GM23338 (cell line): ENCODE measurements around the gene MICALL2.

Source experiments
- CTCF ChIP-seq, 2 experiments: fragments of 200-600 bp in 1 of 2; sonication (generic) in 1 of 2; conservative IDR thresholded peaks; 2 replicates each; pipeline versions ENCODE4 v1.5.1 to v1.6.1; 2016 to 2017; ENCODE audit warnings: antibody characterized with exemption in 2 of 2, low read depth in 2 of 2, mild to moderate bottlenecking in 2 of 2, moderate library complexity in 1 of 2
- EZH2 ChIP-seq: fragments of 200-600 bp; sonication (generic); IDR thresholded peaks from one replicate; pipeline ENCODE4 v1.8.0; 2017; ENCODE audit warnings: antibody characterized with exemption, mild to moderate bottlenecking, low read depth; ENCODE audit not compliant: unreplicated experiment
- EZH2phosphoT487 ChIP-seq: fragments of 200-600 bp; sonication (generic); IDR thresholded peaks from one replicate; pipeline ENCODE4 v1.8.1; 2018; ENCODE audit warnings: antibody characterized with exemption; ENCODE audit not compliant: unreplicated experiment
- JUNB ChIP-seq: IDR thresholded peaks from one replicate; pipeline ENCODE4 v1.6.1; 2016; ENCODE audit warnings: antibody characterized with exemption; ENCODE audit not compliant: unreplicated experiment
- NANOG ChIP-seq: IDR thresholded peaks from 2 replicates; pipeline ENCODE4 v1.6.1; 2016; ENCODE audit warnings: antibody characterized with exemption, borderline replicate concordance
- POLR2AphosphoS5 ChIP-seq: IDR thresholded peaks from 2 replicates; pipeline ENCODE4 v1.6.1; 2016; ENCODE audit warnings: antibody characterized with exemption, low read depth
- TF ChIP-seq, protein P1 (sequence below): IDR thresholded peaks from one replicate; pipeline ENCODE4 v1.6.1; 2018; ENCODE audit warnings: antibody characterized with exemption; ENCODE audit not compliant: unreplicated experiment

DNA sequence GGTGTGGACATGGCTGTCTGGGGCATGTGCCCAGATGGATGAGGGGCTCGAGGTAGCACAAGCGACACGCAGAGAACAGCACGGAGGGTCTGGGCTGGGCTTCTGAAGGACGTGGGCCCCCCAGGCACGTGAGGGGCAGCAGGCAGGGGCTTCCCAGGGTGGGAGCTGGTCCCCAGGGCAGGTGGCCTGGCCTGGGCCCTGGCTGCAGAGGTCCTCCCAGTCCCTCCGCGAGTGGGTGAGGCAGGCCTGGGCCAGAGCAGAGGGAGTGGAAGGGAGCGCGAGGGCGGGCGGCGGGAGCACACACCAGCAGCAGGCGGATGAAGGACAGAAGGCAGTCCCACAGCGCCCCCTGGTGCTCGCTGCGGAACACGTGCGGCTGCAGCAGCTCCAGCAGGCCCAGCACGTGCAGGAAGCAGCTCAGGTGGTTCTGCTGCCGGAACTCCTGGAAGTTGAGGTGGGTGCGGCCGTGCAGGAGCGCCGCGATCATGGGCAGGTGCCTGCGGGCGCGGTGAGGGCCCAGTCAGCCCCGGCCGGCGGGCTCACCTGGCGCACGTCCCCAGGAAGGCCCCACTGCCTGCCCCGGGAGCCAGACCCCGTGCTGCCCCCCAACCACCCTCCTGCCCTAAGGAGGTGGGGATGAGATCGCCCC lies 14.7 kb upstream of the MICALL2 start:
- TF ChIP-seq CTCF (conservative IDR thresholded peaks at IDR 0.05; ENCODE audit: low read depth in 2 of 2) (peak; percentile 63 to 96), EZH2 (no peak), EZH2phosphoT487 (no peak), POLR2AphosphoS5 (no peak), JUNB (no peak), NANOG (no peak)
- TF ChIP-seq, protein P1, sequence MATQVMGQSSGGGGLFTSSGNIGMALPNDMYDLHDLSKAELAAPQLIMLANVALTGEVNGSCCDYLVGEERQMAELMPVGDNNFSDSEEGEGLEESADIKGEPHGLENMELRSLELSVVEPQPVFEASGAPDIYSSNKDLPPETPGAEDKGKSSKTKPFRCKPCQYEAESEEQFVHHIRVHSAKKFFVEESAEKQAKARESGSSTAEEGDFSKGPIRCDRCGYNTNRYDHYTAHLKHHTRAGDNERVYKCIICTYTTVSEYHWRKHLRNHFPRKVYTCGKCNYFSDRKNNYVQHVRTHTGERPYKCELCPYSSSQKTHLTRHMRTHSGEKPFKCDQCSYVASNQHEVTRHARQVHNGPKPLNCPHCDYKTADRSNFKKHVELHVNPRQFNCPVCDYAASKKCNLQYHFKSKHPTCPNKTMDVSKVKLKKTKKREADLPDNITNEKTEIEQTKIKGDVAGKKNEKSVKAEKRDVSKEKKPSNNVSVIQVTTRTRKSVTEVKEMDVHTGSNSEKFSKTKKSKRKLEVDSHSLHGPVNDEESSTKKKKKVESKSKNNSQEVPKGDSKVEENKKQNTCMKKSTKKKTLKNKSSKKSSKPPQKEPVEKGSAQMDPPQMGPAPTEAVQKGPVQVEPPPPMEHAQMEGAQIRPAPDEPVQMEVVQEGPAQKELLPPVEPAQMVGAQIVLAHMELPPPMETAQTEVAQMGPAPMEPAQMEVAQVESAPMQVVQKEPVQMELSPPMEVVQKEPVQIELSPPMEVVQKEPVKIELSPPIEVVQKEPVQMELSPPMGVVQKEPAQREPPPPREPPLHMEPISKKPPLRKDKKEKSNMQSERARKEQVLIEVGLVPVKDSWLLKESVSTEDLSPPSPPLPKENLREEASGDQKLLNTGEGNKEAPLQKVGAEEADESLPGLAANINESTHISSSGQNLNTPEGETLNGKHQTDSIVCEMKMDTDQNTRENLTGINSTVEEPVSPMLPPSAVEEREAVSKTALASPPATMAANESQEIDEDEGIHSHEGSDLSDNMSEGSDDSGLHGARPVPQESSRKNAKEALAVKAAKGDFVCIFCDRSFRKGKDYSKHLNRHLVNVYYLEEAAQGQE: no peak
